Esophagus squamous epithelium (tissue), 4 donors: ENCODE data around the gene AMMECR1.

Experiments
- CTCF ChIP-seq, 6 experiments: fragments of 450-650 bp in 4 of 6; fragments of 200-600 bp in 2 of 6; sonication (generic) in 2 of 6; IDR thresholded peaks; one replicate each; pipeline ENCODE4 v1.5.1; 2016 to 2019; ENCODE audit warnings: antibody characterized with exemption in 6 of 6, mild to moderate bottlenecking in 4 of 6, moderate library complexity in 4 of 6
- POLR2A ChIP-seq, 4 donors: fragments of 450-650 bp; IDR thresholded peaks; one replicate each; pipeline ENCODE4 v1.6.1; 2017; ENCODE audit warnings: antibody characterized with exemption in 4 of 4, mild to moderate bottlenecking in 4 of 4, moderate library complexity in 3 of 4

DNA sequence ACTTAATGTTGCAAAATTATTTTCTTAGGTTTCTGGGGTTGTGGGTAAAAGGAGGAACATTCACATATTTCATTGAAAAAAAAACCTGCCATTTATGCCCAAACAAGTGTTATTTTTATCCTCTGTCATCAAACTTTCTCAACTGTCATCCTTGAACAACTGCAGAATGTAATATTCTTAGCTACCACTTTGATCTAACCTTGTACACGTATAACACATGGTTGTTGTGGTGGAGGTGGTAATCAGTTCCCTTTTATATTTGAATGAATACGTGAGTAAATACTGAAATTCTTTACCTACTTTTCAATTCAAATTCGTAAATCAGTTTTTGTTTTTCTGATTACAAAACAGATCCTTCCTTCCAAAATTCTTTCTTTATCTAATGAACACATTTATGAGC, 3.8 kb upstream of the AMMECR1 start:
- no peak for TF ChIP-seq CTCF (IDR thresholded peaks at IDR 0.05)
- TF ChIP-seq POLR2A (IDR thresholded peaks at IDR 0.05), result no peak
